K562 (cell line): Measurements from ENCODE around the gene QSOX2. TPM values are rescaled to one million over a fixed set of nuclear protein-coding genes. Genes with fewer than 3 reads are reported as not detected.
"Not testable (repeated sequence)": the region's sequence is repeated elsewhere in the genome, so short reads cannot be mapped to it uniquely, and the experiment has no call there.

Experiments used
- ATAC-seq: fragments of 200-7000 bp; cut with Tn5 transposase; 3 replicates; pipeline ENCODE4 v1.9.1; 2020; ENCODE audit warnings: moderate library complexity
- BruUV-seq: library from RNA; stranded (reverse); fragments of 400-500 nt; replicated peaks from 2 replicates; lab custom pipeline; 2021; lab: Mats Ljungman, UMichigan
- CTCF ChIA-PET: fragments of 300-600 bp; formaldehyde crosslinking; extraction: SDS; loops from one replicate; lab custom pipeline; 2021; ENCODE audit warnings: low intra/inter-chr PET ratio; lab: Yijun Ruan, JAX
- POLR2A ChIA-PET: fragments of 300-600, 350-650 bp; sonication (Branson Sonifier 250); formaldehyde crosslinking; extraction: SDS; loops from one replicate; lab custom pipeline; 2021; ENCODE audit warnings: antibody characterized with exemption, inconsistent platforms; lab: Yijun Ruan, JAX
- DNase-seq, 4 experiments: peaks; one replicate each; pipeline versions ENCODE4 v3.0.0 to v3.0.0-alpha.2; 2011 to 2018; ENCODE audit warnings: low spot score in 3 of 4, mixed read lengths in 3 of 4; ENCODE audit errors: extremely low read depth in 1 of 4
- FAIRE-seq: peaks from 2 replicates; lab custom pipeline; 2011; peaks lifted over from hg19 to GRCh38; lab: Jason Lieb, UNC
- H2AFZ ChIP-seq: 2 replicates; pipeline ENCODE4 v1.6.0; 2011; ENCODE audit warnings: low read depth, low read length, control low read depth, inconsistent platforms
- H3K27ac ChIP-seq: fragments of 200-600 bp; 3 replicates; pipeline ENCODE4 v1.8.0; 2011; ENCODE audit warnings: low read depth, mild to moderate bottlenecking, control low read depth, inconsistent platforms, low read length, moderate library complexity, mixed read lengths; ENCODE audit errors: extremely low read depth
- H3K27me3 ChIP-seq, 2 experiments: fragments of 300-600 bp in 1 of 2; 2 replicates in 1 of 2; 3 replicates in 1 of 2; pipeline versions ENCODE4 v1.6.0 to v1.8.0; 2011; ENCODE audit warnings: inconsistent platforms in 2 of 2, low read length in 2 of 2, mild to moderate bottlenecking in 1 of 2, mixed read lengths in 1 of 2, moderate library complexity in 1 of 2; ENCODE audit not compliant: control insufficient read depth in 2 of 2, insufficient read depth in 2 of 2
- H3K36me3 ChIP-seq: fragments of 300-600 bp; 3 replicates; pipeline ENCODE4 v1.8.0; 2011; ENCODE audit warnings: mild to moderate bottlenecking, low read length, inconsistent platforms; ENCODE audit not compliant: control insufficient read depth, insufficient read depth
- H3K4me1 ChIP-seq, 2 experiments: fragments of 200-600 bp in 1 of 2; replicated peaks in 1 of 2; 2 replicates in 1 of 2; 3 replicates in 1 of 2; pipeline versions ENCODE4 v1.5.1 to v1.8.0; 2011; ENCODE audit warnings: inconsistent platforms in 2 of 2, low read length in 2 of 2, mild to moderate bottlenecking in 1 of 2, mixed read lengths in 1 of 2, moderate library complexity in 1 of 2; ENCODE audit not compliant: control insufficient read depth in 2 of 2, insufficient read depth in 2 of 2
- H3K4me2 ChIP-seq: 2 replicates; pipeline ENCODE4 v1.6.1; 2011; ENCODE audit warnings: low read length, control low read depth, inconsistent platforms, mixed read lengths; ENCODE audit not compliant: insufficient read depth
- H3K4me3 ChIP-seq: fragments of 200-600 bp; sonication (generic), shearing (Covaris generic); 2 replicates; pipeline ENCODE4 v1.5.1; 2016; ENCODE audit warnings: control low read depth, inconsistent platforms
- H3K79me2 ChIP-seq: fragments of 200-600 bp; 3 replicates; pipeline ENCODE4 v1.8.0; 2011; ENCODE audit warnings: low read length, inconsistent platforms; ENCODE audit not compliant: control insufficient read depth, insufficient read depth
- H3K9ac ChIP-seq, 2 experiments: 2 replicates each; pipeline versions ENCODE4 v1.6.0 to v1.6.1; 2011; ENCODE audit warnings: low read depth in 2 of 2, low read length in 2 of 2, control low read depth in 1 of 2, inconsistent platforms in 1 of 2, mild to moderate bottlenecking in 1 of 2, mixed read lengths in 1 of 2; ENCODE audit not compliant: insufficient read depth in 1 of 2
- H3K9me1 ChIP-seq: one replicate; pipeline ENCODE4 v1.6.0; 2011; ENCODE audit warnings: inconsistent platforms, mild to moderate bottlenecking, low read length, moderate library complexity; ENCODE audit not compliant: control insufficient read depth, insufficient read depth
- H3K9me3 ChIP-seq: replicated peaks from 2 replicates; pipeline ENCODE4 v1.5.1; 2011; ENCODE audit warnings: low read depth, low read length, inconsistent platforms; ENCODE audit not compliant: control insufficient read depth, insufficient read depth
- H4K20me1 ChIP-seq: replicated peaks from 2 replicates; pipeline ENCODE4 v1.6.1; 2011; ENCODE audit warnings: low read length, inconsistent platforms, mixed read lengths; ENCODE audit not compliant: control insufficient read depth, insufficient read depth
- HNRNPL ChIP-seq: fragments of 200-400 bp; formaldehyde crosslinking; IDR thresholded peaks from 2 replicates; pipeline ENCODE4 v1.6.1; 2017; ENCODE audit warnings: low read depth, mild to moderate bottlenecking, low read length
- POLR2G ChIP-seq: fragments of 200-400 bp; formaldehyde crosslinking; IDR thresholded peaks from 2 replicates; pipeline ENCODE4 v1.6.1; 2017; ENCODE audit warnings: low read depth, mild to moderate bottlenecking, antibody characterized with exemption, low read length, moderate library complexity
- RBFOX2 ChIP-seq: fragments of 200-400 bp; formaldehyde crosslinking; IDR thresholded peaks from 2 replicates; pipeline ENCODE4 v1.6.1; 2017; ENCODE audit warnings: low read depth, mild to moderate bottlenecking, low read length, moderate library complexity
- WGBS: fragments of 100-300 bp; shearing (Covaris generic); methylation state at CpG from one replicate; pipeline ENCODE4 v1.1.6; 2016; ENCODE audit warnings: low coverage, mixed read lengths; ENCODE audit not compliant: insufficient coverage; ENCODE audit errors: missing lambda C conversion rate; 5-methylcytosine and 5-hydroxymethylcytosine counted together
- in situ Hi-C: fragments of 300-500 bp; cut with MboI; formaldehyde crosslinking; loops from 4 replicates; pipeline ENCODE4 v1.15.0; 2018; ENCODE audit warnings: inconsistent platforms, mixed read lengths
- intact Hi-C: fragments of 100-400 bp; cut with micrococcal nuclease; formaldehyde crosslinking; loops from 2 replicates; pipeline ENCODE4 v1.14.2; 2022
- polyA plus RNA-seq, 8 experiments: library from polyadenylated mRNA; depleted of rRNA in 4 of 8; stranded (reverse) in 5 of 8; unstranded in 3 of 8; fragments of >200 nt; fragmentation: Nextera tagmentation in 2 of 8; fragmentation: Illumina TruSeq in 1 of 8; extraction: Ambion mirVana in 2 of 8; extraction: Trizol in 1 of 8; gene quantifications; 2 replicates each; pipeline versions ENCODE4 v1.2.1 to v1.2.3, GENCODE V29; 2011 to 2014; ENCODE audit warnings: inconsistent platforms in 1 of 8, missing spikeins in 1 of 8
- total RNA-seq, 7 experiments: library from RNA; depleted of rRNA in 6 of 7; stranded (reverse); fragments of >200 nt in 6 of 7; fragmentation: Illumina TruSeq in 2 of 7; extraction: Trizol in 2 of 7; gene quantifications; 2 replicates each; pipeline versions ENCODE4 v1.2.1 to v1.2.3, GENCODE V29; 2011 to 2021; ENCODE audit warnings: low replicate concordance in 1 of 7

The QSOX2 gene
- total and polyA plus RNA-seq, 9 of the 15 experiments (the other 6 are each of a cell fraction or from before 2014, with no cell fraction given) = 0.51 to 23.7 (median 12.7) TPM

- H3K9ac ChIP-seq, CTCF ChIA-PET, H3K27ac ChIP-seq, ATAC-seq, intact Hi-C loops, H3K4me2 ChIP-seq, DNase-seq, H2AFZ ChIP-seq, H3K9me3 ChIP-seq, in situ Hi-C loops, H3K4me3 ChIP-seq, H3K27me3 ChIP-seq, BruUV-seq, FAIRE-seq: not testable (repeated sequence)
- peaks cover 62% of the 10 kb centered on the region for H3K36me3 ChIP-seq
- TF ChIP-seq HNRNPL (peak; percentile 94), RBFOX2 (peak; percentile 41; the same call in 1 of the 2 replicates), POLR2G (peak; percentile 18; the same call in 1 of the 2 replicates)
- H3K4me1 ChIP-seq = peaks cover 29 to 74% of the 10 kb centered on the region in 2 experiments
- WGBS = 89% methylated on average over 23 of the region's 43 CpGs
- H3K79me2 ChIP-seq = peaks cover 87% of the 10 kb centered on the region
- POLR2A ChIA-PET = interaction anchor here (0.7 kb wide), 1 partner anchor 462 kb away, joined by 3 read pairs; no protein-coding TSS in a partner anchor
- peaks cover 41% of the 10 kb centered on the region for H4K20me1 ChIP-seq
- peaks cover 14% of the 10 kb centered on the region for H3K9me1 ChIP-seq
Observed at GRCh38 chr9:136236471-136237410, 8.9 kb downstream of the QSOX2 start.
